SK-N-SH (cell line): ENCODE results near the gene SMIM27. TPM values are rescaled to one million over a fixed set of nuclear protein-coding genes. Genes with fewer than 3 reads are reported as not detected.

ENCODE experiments used
- CTCF ChIA-PET: fragments of 300-600, 350-600 bp; formaldehyde crosslinking; extraction: SDS; loops from one replicate; lab custom pipeline; 2021; lab: Yijun Ruan, JAX
- POLR2A ChIA-PET: fragments of 350-600 bp; sonication (Branson Sonifier 250); formaldehyde crosslinking; extraction: SDS; loops from one replicate; lab custom pipeline; 2020; ENCODE audit warnings: antibody characterized with exemption, inconsistent platforms; lab: Yijun Ruan, JAX
- DNase-seq: peaks from one replicate; pipeline ENCODE4 v3.0.0; 2012
- H2AFZ ChIP-seq: fragments of 200-600 bp; sonication (generic); 2 replicates; pipeline ENCODE4 v1.8.1; 2016; ENCODE audit warnings: antibody characterized with exemption, mild to moderate bottlenecking, low read depth
- H3F3A ChIP-seq: fragments of 200-600 bp; sonication (generic); replicated peaks from 2 replicates; pipeline ENCODE3; 2016; ENCODE audit warnings: antibody characterized with exemption, mild to moderate bottlenecking; ENCODE audit not compliant: insufficient read depth
- H3K27ac ChIP-seq, 2 experiments: fragments of 200-500 bp in 1 of 2; fragments of 200-600 bp in 1 of 2; sonication (Bioruptor generic) in 1 of 2; sonication (generic), shearing (Covaris generic) in 1 of 2; 2 replicates each; pipeline versions ENCODE4 v1.5.1 to v1.6.1; 2014 to 2016; ENCODE audit warnings: low read depth in 2 of 2, inconsistent platforms in 1 of 2, low read length in 1 of 2, mild to moderate bottlenecking in 1 of 2, mixed read lengths in 1 of 2
- H3K27me3 ChIP-seq: fragments of 200-600 bp; sonication (generic), shearing (Covaris generic); 2 replicates; pipeline ENCODE4 v1.6.1; 2016; ENCODE audit warnings: mixed run types; ENCODE audit not compliant: insufficient read depth
- H3K36me3 ChIP-seq, 2 experiments: fragments of 200-500 bp in 1 of 2; fragments of 200-600 bp in 1 of 2; sonication (Bioruptor generic) in 1 of 2; sonication (generic) in 1 of 2; replicated peaks in 1 of 2; 2 replicates each; pipeline versions ENCODE3 to v1.5.1; 2014 to 2016; ENCODE audit warnings: low read length in 1 of 2, mild to moderate bottlenecking in 1 of 2; ENCODE audit not compliant: insufficient read depth in 2 of 2, control insufficient read depth in 1 of 2
- H3K4me1 ChIP-seq, 2 experiments: fragments of 200-500 bp in 1 of 2; fragments of 200-600 bp in 1 of 2; sonication (Bioruptor generic) in 1 of 2; sonication (generic), shearing (Covaris generic) in 1 of 2; 2 replicates each; pipeline versions ENCODE4 v1.5.1 to v1.6.1; 2014 to 2016; ENCODE audit warnings: low read depth in 1 of 2, low read length in 1 of 2, mixed run types in 1 of 2; ENCODE audit not compliant: insufficient read depth in 2 of 2, control insufficient read depth in 1 of 2
- H3K4me2 ChIP-seq: fragments of 200-600 bp; sonication (generic), shearing (Covaris generic); 2 replicates; pipeline ENCODE4 v1.6.1; 2017; ENCODE audit warnings: mixed run types
- H3K4me3 ChIP-seq, 2 experiments: fragments of 200-500 bp in 1 of 2; fragments of 200-600 bp in 1 of 2; sonication (Bioruptor generic) in 1 of 2; sonication (generic), shearing (Covaris generic) in 1 of 2; 2 replicates each; pipeline versions ENCODE4 v1.5.1 to v1.8.1; 2014 to 2016; ENCODE audit warnings: low read depth in 2 of 2, inconsistent platforms in 1 of 2, low read length in 1 of 2, mild to moderate bottlenecking in 1 of 2, mixed read lengths in 1 of 2, moderate library complexity in 1 of 2
- H3K79me2 ChIP-seq: fragments of 200-600 bp; sonication (generic); 2 replicates; pipeline ENCODE4 v1.8.1; 2017; ENCODE audit warnings: mild to moderate bottlenecking; ENCODE audit not compliant: insufficient read depth
- H3K9ac ChIP-seq: fragments of 200-600 bp; sonication (generic); 2 replicates; pipeline ENCODE4 v1.6.1; 2017; ENCODE audit warnings: mixed run types
- H3K9me2 ChIP-seq: fragments of 200-600 bp; sonication (generic); 2 replicates; pipeline ENCODE4 v1.6.1; 2017; ENCODE audit warnings: mixed run types
- H3K9me3 ChIP-seq: fragments of 200-600 bp; sonication (generic); 2 replicates; pipeline ENCODE4 v1.6.1; 2017; ENCODE audit warnings: mixed run types, mild to moderate bottlenecking, moderate library complexity
- H4K20me1 ChIP-seq: fragments of 200-600 bp; sonication (generic); 2 replicates; pipeline ENCODE4 v1.6.1; 2017; ENCODE audit warnings: mild to moderate bottlenecking, mixed run types; ENCODE audit not compliant: insufficient read depth
- CHD2 ChIP-seq: fragments of 150-350 bp; IDR thresholded peaks from 2 replicates; pipeline ENCODE4 v1.6.1; 2018; ENCODE audit warnings: low read length; ENCODE audit not compliant: partially characterized antibody
- CTCF ChIP-seq: fragments of 200-600 bp; sonication (generic); IDR thresholded peaks from 2 replicates; pipeline ENCODE4 v1.6.1; 2017; ENCODE audit warnings: antibody characterized with exemption, mild to moderate bottlenecking, moderate library complexity
- ELF1 ChIP-seq: IDR thresholded peaks from 2 replicates; pipeline ENCODE4 v1.4.0; 2012
- FOXM1 ChIP-seq: IDR thresholded peaks from 2 replicates; pipeline ENCODE4 v1.4.0; 2012; ENCODE audit warnings: low read depth, mild to moderate bottlenecking
- GABPA ChIP-seq: IDR thresholded peaks from 2 replicates; pipeline ENCODE4 v1.4.0; 2012; ENCODE audit warnings: low read depth, mild to moderate bottlenecking
- GATA2 ChIP-seq: sonication (generic); formaldehyde crosslinking; IDR thresholded peaks from 2 replicates; pipeline ENCODE4 v1.5.0; 2020; ENCODE audit warnings: mild to moderate bottlenecking, missing genetic modification reagents
- MXI1 ChIP-seq: IDR thresholded peaks from 2 replicates; pipeline ENCODE4 v1.6.1; 2012; ENCODE audit warnings: mild to moderate bottlenecking, low read depth, low read length, improper control_type of control experiment
- NFIC ChIP-seq: IDR thresholded peaks from 2 replicates; pipeline ENCODE4 v1.4.0; 2012; ENCODE audit warnings: borderline replicate concordance
- NRF1 ChIP-seq: IDR thresholded peaks from 2 replicates; pipeline ENCODE4 v1.6.1; 2012; ENCODE audit warnings: low read depth, mild to moderate bottlenecking, low read length
- POLR2AphosphoS5 ChIP-seq: IDR thresholded peaks from 2 replicates; pipeline ENCODE4 v1.6.1; 2012; ENCODE audit warnings: low read depth, low read length
- RFX5 ChIP-seq: IDR thresholded peaks from 2 replicates; pipeline ENCODE4 v1.6.1; 2012; ENCODE audit warnings: mild to moderate bottlenecking, improper control_type of control experiment, low read length
- SIN3A ChIP-seq: IDR thresholded peaks from 2 replicates; pipeline ENCODE4 v1.6.1; 2012; ENCODE audit warnings: low read depth, mild to moderate bottlenecking, low read length, moderate library complexity, borderline replicate concordance
- TAF1 ChIP-seq: IDR thresholded peaks from 2 replicates; pipeline ENCODE4 v1.6.1; 2012; ENCODE audit warnings: low read depth, mild to moderate bottlenecking, low read length, moderate library complexity, borderline replicate concordance
- TCF12 ChIP-seq: IDR thresholded peaks from 2 replicates; pipeline ENCODE4 v1.4.0; 2012
- TEAD4 ChIP-seq: IDR thresholded peaks from 2 replicates; pipeline ENCODE4 v1.4.0; 2012; ENCODE audit warnings: mild to moderate bottlenecking, borderline replicate concordance; ENCODE audit not compliant: insufficient read depth
- ZBTB33 ChIP-seq: IDR thresholded peaks from 2 replicates; pipeline ENCODE4 v1.4.0; 2012; ENCODE audit warnings: low read depth, borderline replicate concordance
- WGBS: methylation state at CpG from one replicate; pipeline ENCODE4 v1.1.6; 2017; ENCODE audit warnings: low lambda C conversion rate; 5-methylcytosine and 5-hydroxymethylcytosine counted together
- polyA plus RNA-seq, 3 experiments: library from polyadenylated mRNA; depleted of rRNA; stranded (reverse); fragments of >200 nt; gene quantifications; 2 replicates each; pipeline ENCODE4 v1.2.3, GENCODE V29; 2012
- TF ChIP-seq, protein P1 (sequence below): fragments of 150-350 bp; IDR thresholded peaks from 2 replicates; pipeline ENCODE4 v1.6.1; 2016; ENCODE audit warnings: mild to moderate bottlenecking, low read depth, low read length

The SMIM27 gene
- polyA plus RNA-seq, 1 of the 3 experiments (the other 2 are of a cell fraction) = 6.0 TPM

DNA sequence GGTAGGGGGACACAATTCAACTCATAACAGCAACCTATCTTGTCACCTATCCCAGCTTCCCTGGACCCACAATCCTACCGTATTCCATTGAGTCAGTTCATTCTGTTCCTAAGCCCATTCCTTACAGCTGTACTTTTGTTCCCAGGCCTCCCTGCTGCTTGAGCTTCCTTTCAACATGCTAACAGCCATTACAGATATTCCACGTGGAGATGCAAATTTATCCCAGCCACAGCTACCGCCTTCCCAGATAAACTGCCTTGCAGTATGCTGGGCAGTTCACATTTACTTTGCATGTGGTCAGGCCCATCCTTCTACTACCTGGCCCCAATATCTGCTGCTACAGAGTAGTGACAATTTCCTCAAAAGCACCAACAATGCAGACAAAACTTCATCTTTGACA, 49.1 kb upstream of the SMIM27 start:
- Histone ChIP-seq H3K9me3 (no peaks in the 10 kb centered on the region), H3K4me2 (no peak overlapping the region), H3K9ac (no peak overlapping the region), H3K4me1 (0 out of 4 replicates have a peak, but pooled peaks cover 0 to 3% of the 10 kb centered on the region in 2 experiments), H3K27me3 (no peaks in the 10 kb centered on the region), H4K20me1 (no peaks in the 10 kb centered on the region), H3K79me2 (no peaks in the 10 kb centered on the region), H3K36me3 (peaks cover 0 to 11% of the 10 kb centered on the region in 2 experiments), H3F3A (peaks cover 13% of the 10 kb centered on the region), H3K4me3 (no peak overlapping the region), H3K27ac (no peak overlapping the region), H3K9me2 (0 out of 2 replicates have a peak, but pooled peaks cover 4% of the 10 kb centered on the region), H2AFZ (no peak overlapping the region)
- CTCF ChIA-PET = interaction anchor here (0.5 kb wide), 1 partner anchor 1471 kb away, joined by 4 read pairs; no protein-coding TSS in a partner anchor
- POLR2A ChIA-PET = no interaction called here
- WGBS = 95% methylated on average over 3 of the region's 3 CpGs
- DNase-seq = no peak
- TF ChIP-seq NFIC = no peak
- no peak for TF ChIP-seq FOXM1
- no peak for TF ChIP-seq ZBTB33
- no peak for TF ChIP-seq TCF12
- no peak for TF ChIP-seq POLR2AphosphoS5
- no peak for TF ChIP-seq CTCF
- no peak for TF ChIP-seq GATA2 (CRISPR knock-in tag)
- no peak for TF ChIP-seq RFX5
- no peak for TF ChIP-seq TAF1
- TF ChIP-seq GABPA = no peak
- TF ChIP-seq, protein P1, sequence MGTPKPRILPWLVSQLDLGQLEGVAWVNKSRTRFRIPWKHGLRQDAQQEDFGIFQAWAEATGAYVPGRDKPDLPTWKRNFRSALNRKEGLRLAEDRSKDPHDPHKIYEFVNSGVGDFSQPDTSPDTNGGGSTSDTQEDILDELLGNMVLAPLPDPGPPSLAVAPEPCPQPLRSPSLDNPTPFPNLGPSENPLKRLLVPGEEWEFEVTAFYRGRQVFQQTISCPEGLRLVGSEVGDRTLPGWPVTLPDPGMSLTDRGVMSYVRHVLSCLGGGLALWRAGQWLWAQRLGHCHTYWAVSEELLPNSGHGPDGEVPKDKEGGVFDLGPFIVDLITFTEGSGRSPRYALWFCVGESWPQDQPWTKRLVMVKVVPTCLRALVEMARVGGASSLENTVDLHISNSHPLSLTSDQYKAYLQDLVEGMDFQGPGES = no peak
- no peak for TF ChIP-seq ELF1
- no peak for TF ChIP-seq NRF1
- TF ChIP-seq TEAD4 = no peak
- no peak for TF ChIP-seq CHD2
- no peak for TF ChIP-seq MXI1
- TF ChIP-seq SIN3A = no peak
